AG04449 (cell line): ENCODE results near the gene IGSF21.

ENCODE experiments used
- CTCF ChIA-PET: fragments of 350-600 bp; formaldehyde crosslinking; extraction: SDS; loops from one replicate; lab custom pipeline; 2021; ENCODE audit warnings: antibody characterized with exemption; lab: Yijun Ruan, JAX
- POLR2A ChIA-PET: fragments of 400-600, 350-600 bp; formaldehyde crosslinking; extraction: SDS; loops from one replicate; lab custom pipeline; 2020; ENCODE audit warnings: antibody characterized with exemption, inconsistent platforms; lab: Yijun Ruan, JAX
- DNase-seq: peaks from one replicate; pipeline ENCODE4 v3.0.0-alpha.2; 2010; ENCODE audit warnings: low read depth, low spot score
- H3K4me3 ChIP-seq: 2 replicates; pipeline ENCODE4 v1.5.1; 2011; ENCODE audit warnings: low read depth, mild to moderate bottlenecking, control low read depth, low read length
- TF ChIP-seq, protein P1 (sequence below): IDR thresholded peaks from one replicate; pipeline ENCODE4 v1.5.1; 2011; ENCODE audit warnings: mild to moderate bottlenecking, moderate library complexity, low read length, control low read depth, inconsistent platforms; ENCODE audit not compliant: insufficient read depth; ENCODE audit errors: missing control alignments

Gene IGSF21

DNA sequence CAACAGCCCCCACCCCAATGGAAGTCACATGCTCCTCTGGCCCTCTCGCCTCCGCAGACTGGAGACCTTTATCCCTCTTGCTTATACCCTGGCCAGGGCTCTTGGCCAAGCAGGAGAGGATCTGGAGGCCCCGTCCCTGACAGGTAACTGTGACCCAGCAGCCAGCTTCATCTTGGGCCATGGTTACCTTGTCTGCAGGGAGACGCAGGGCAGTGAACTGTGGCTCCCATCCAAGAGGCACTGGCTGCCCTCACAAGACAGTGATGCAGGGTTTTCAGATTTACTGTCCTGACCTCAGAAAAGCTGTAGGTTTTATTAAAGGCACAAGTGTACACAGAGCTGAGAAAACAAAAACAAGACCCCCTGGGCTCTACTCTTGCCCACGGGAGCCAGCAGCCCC, 276.5 kb downstream of the IGSF21 start:
- POLR2A ChIA-PET = no interaction called here
- no peak for DNase-seq
- CTCF ChIA-PET = no interaction called here
- no peak overlapping the region for H3K4me3 ChIP-seq
- TF ChIP-seq, protein P1, sequence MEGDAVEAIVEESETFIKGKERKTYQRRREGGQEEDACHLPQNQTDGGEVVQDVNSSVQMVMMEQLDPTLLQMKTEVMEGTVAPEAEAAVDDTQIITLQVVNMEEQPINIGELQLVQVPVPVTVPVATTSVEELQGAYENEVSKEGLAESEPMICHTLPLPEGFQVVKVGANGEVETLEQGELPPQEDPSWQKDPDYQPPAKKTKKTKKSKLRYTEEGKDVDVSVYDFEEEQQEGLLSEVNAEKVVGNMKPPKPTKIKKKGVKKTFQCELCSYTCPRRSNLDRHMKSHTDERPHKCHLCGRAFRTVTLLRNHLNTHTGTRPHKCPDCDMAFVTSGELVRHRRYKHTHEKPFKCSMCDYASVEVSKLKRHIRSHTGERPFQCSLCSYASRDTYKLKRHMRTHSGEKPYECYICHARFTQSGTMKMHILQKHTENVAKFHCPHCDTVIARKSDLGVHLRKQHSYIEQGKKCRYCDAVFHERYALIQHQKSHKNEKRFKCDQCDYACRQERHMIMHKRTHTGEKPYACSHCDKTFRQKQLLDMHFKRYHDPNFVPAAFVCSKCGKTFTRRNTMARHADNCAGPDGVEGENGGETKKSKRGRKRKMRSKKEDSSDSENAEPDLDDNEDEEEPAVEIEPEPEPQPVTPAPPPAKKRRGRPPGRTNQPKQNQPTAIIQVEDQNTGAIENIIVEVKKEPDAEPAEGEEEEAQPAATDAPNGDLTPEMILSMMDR = no peak

DNA sequence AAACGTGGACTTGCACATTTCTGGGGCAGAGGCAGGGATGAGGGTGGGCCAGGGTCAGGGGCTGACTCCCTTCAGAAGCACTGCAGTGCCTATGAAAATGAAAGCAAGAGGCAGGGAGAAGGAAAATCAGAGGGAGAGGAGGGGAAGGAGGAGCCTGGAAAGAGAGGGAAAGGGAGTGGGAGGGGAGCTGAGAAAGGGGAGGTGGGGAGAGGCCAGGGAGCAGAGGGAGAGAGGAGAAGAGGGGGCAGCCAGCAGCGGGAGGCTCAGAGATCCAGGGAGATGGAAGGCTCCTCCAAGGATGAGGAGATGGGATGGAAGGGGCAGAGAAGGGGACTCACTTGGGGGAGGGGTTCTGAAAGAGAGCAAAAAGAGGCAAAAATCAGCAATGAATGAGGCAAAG, 276.9 kb downstream of the IGSF21 start:
- ChIA-PET CTCF (no interaction called here), POLR2A (no interaction called here)

DNA sequence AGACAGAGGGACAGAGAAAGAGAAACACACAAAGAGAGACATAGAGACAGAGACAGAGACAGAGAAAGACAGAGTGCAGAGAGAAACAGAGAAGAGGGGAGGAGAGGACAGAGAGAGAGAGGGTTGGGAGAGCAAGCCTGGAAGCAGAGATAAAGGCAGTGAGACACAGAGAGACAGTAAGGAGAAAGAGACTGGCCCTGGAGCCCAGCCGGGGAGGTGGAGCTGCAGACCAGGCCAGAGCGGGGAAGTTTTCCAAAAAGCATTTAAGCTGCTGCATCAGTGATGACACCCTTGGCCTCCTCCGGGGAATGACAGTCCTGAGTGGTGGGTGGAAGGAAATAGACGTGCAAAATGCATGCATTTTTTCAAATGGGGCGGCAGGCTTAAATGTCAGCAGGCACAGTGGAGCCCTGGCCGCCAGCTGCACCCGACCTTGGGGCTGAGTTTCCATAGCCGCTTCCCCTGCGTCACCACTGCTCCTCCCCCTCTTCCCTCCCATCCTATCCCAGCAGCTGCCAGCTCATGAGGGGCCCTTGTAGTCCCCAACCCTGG, 277.7 kb downstream of the IGSF21 start:
- no peak for DNase-seq
- ChIA-PET POLR2A (no interaction called here), CTCF (no interaction called here)
- H3K4me3 ChIP-seq = no peak overlapping the region
- TF ChIP-seq, protein P1 = no peak

More for the DNA sequence above, 276.9 kb downstream of the IGSF21 start:
- no peak overlapping the region for H3K4me3 ChIP-seq
- TF ChIP-seq, protein P1 = no peak
- no peak for DNase-seq

DNA sequence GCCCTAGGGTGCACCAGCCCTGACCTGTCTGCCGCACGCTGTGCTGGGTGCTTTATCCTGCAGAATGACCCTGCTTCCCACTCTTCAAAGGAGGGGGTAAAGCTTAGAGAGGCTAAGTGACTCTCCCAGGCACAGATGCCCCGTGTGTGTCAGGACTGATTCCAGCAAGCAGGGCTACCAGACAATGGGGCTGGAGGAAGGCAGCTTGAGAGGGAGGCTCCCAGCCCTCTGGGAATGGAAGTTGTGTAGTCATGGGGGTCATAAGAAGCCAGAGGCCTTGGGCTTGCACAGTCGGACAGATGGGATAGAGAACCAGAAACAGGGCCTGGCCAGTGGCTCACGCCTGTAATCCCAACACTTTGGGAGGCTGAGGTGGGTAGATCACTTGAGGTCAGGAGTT, 279.0 kb downstream of the IGSF21 start:
- no peak for DNase-seq
- ChIA-PET CTCF (no interaction called here), POLR2A (no interaction called here)
- TF ChIP-seq, protein P1 = no peak
- no peak overlapping the region for H3K4me3 ChIP-seq

DNA sequence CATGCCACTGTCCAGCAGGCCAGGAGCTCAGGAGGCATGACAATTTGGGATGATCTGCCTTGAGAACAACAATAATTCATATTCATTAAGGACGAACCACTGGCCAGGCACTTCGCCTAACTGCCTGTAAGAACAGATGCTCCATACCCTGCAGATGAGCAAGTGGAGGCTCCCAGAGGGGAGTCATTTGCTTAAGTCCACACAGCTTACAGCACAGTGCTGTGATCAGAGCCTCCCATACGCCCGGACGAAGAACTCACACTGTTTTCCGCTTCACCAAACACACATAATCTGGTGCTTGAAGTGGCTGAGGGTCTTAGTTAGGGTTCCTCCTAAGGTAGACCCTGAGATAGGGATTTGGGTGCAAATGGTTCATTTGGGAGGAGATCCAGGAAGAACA, 279.7 kb downstream of the IGSF21 start:
- DNase-seq = no peak
- ChIA-PET POLR2A (no interaction called here), CTCF (no interaction called here)
- TF ChIP-seq, protein P1 = no peak
- H3K4me3 ChIP-seq = no peak overlapping the region

DNA sequence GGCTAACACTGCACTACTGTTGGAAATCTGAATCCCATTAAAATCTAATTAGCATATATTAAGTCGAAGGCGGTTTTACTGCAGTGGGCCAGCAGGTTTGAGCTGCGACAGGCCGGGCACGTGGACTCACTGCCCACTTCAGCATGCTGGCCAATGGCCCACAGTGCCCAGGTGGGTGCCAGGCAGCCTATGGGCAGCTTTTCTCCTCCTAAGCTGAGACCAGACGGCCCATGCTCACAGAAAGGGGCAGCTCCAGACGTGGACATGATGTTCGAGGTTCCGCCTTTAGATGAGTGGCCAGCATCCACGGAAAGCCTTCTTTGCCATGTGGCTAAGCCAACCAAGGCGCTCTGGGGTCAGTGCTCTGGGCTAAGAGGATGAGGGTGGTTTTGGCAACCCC, 283.4 kb downstream of the IGSF21 start:
- no peak overlapping the region for H3K4me3 ChIP-seq
- no peak for DNase-seq
- CTCF ChIA-PET = no interaction called here
- POLR2A ChIA-PET = no interaction called here
- TF ChIP-seq, protein P1 = no peak
